Inferior parietal cortex (tissue), 1 donor: Measurements from ENCODE around the gene OTP.
"Not testable (repeated sequence)": the region's sequence is repeated elsewhere in the genome, so short reads cannot be mapped to it uniquely, and the experiment has no call there.

Experiments used
- DNase-seq: peaks from one replicate; pipeline ENCODE4 v3.0.0-alpha.2; 2016; ENCODE audit errors: extremely low spot score

OTP gene

GRCh38 chr5:77608927-77609326 is 29.6 kb downstream of the OTP start:
- DNase-seq = not testable (repeated sequence)

- no peak for DNase-seq
These were observed 31.2 kb downstream of the OTP start for GRCh38 chr5:77607324-77607723.

- DNase-seq = no peak
These were observed 32.2 kb downstream of the OTP start for GRCh38 chr5:77606279-77606678.

GRCh38 chr5:77599679-77600078 is 38.8 kb downstream of the OTP start:
- no peak for DNase-seq

- no peak for DNase-seq
These were observed 48.2 kb downstream of the OTP start for GRCh38 chr5:77590347-77590746.

- DNase-seq = no peak
These were observed 50.3 kb downstream of the OTP start for GRCh38 chr5:77588175-77588574.

GRCh38 chr5:77586101-77586500 is 52.4 kb downstream of the OTP start:
- no peak for DNase-seq

GRCh38 chr5:77582143-77582542 is 56.4 kb downstream of the OTP start:
- DNase-seq = not testable (repeated sequence)
